CD4-positive, alpha-beta T cell treated with Interferon alpha-2 for 1 hour (primary cell): ENCODE data around the gene CCT8.

Experiments used
- DNase-seq, 2 donors: peaks; one replicate each; pipeline ENCODE4 v3.0.0-alpha.2; 2020 to 2022

Gene CCT8, protein sequence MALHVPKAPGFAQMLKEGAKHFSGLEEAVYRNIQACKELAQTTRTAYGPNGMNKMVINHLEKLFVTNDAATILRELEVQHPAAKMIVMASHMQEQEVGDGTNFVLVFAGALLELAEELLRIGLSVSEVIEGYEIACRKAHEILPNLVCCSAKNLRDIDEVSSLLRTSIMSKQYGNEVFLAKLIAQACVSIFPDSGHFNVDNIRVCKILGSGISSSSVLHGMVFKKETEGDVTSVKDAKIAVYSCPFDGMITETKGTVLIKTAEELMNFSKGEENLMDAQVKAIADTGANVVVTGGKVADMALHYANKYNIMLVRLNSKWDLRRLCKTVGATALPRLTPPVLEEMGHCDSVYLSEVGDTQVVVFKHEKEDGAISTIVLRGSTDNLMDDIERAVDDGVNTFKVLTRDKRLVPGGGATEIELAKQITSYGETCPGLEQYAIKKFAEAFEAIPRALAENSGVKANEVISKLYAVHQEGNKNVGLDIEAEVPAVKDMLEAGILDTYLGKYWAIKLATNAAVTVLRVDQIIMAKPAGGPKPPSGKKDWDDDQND

DNA sequence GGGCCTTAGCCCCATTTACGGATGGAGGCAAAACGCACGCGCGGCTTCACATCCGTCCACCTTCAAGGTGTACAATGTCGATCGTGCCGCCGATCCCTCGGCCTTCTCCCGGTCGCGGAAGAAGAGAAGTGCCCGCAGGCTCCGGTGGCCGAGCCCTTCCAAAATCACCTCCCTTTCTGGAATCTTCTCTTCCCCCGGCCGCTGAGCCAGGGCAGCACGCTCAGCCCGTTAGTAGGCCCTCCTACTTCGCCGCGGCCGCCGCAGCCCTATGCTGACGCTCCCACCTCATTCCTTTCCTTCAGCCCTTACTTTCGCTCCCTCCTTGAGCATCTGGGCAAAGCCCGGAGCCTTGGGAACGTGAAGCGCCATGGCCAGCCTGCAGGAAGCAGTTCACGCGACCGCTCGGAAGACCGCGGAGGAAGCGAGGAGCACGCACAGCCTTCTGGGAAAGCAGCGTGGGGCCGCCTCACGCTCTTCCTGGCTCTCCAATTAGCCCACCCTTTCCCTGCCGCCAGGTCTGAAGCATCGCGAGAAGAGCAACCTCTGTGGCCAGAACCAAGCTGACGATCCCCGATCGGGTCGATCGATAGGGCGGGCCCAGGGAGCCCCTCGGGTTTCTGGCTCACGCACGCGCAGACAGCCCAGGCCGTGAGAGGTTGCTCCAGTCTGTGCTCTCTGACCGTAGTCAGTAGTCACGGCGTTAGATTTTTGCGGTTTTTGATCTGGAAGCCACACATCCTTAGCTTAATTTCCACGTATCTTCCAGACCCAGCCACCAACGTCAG is at the start of gene CCT8:
Gene CCT8 (minus strand): TSS at position 427 of the 785 bp plus-strand sequence. CDS start 58 bp downstream, at position 369.
- peak; percentile 99 to 100 for DNase-seq

DNA sequence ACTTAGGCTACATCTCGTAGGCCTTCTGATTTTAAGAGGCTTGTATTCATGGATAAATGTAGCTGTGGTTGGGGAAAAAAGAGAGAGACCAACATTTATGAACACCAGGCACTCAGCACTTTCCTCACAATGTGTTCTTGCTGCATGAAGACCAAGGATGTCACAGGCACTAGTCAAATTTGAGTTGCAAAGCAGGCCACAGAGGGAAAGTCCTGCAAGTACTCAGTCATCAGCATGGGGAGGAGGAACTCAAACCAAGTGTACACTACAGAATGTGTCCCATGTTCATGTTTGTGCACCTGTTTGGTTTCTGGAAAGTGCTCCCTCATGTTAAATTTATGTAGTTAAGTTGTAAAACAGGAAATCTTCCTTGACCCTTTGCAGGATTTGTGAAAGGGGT is 48.3 kb upstream of the CCT8 start:
- no peak for DNase-seq

DNA sequence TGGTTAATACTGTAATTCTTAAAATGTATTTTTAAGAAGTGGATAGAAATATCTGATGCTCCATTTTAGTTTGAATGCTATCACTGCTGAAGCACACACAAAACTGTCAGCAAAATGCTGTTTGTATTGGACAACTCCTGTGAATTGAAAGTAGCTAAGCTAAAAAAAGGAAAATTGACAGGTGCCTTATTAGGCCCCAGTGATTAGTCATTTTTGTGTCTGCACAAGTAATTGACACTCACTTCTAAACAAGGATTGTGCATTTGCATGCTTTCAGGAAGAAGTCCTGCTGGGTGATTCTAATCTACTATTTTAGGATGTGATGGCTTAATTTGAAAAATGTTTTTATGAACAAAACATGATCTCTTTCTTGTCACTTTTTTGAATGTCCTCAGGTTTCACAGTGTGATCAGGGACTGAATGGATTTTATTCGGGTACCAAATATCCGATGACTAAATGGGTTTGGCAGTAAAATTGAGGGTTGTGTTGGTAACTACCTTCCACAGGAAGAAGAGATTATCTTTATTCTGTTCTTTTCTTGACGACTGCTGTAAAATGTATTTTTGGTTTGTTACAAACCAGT is 44.0 kb upstream of the CCT8 start:
- no peak for DNase-seq

DNA sequence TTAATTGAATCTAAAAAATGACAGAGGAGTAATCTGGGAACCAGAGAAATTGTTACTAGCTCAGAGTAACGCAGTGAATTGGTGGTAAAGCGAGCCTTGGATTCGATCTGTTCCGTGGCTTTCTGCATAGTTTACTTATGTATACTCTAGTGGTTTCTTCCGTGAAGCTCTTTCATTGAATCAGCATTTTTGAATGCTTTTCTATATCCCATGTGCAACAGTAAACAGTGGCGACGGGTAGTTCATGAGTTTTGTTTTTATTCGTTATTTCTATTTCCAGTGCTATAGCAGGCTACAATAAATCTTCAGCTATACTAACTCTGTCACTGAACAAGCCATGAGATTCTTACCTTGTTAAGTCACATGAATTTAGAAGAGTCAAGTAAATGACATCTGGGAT is 42.5 kb upstream of the CCT8 start:
- no peak for DNase-seq

DNA sequence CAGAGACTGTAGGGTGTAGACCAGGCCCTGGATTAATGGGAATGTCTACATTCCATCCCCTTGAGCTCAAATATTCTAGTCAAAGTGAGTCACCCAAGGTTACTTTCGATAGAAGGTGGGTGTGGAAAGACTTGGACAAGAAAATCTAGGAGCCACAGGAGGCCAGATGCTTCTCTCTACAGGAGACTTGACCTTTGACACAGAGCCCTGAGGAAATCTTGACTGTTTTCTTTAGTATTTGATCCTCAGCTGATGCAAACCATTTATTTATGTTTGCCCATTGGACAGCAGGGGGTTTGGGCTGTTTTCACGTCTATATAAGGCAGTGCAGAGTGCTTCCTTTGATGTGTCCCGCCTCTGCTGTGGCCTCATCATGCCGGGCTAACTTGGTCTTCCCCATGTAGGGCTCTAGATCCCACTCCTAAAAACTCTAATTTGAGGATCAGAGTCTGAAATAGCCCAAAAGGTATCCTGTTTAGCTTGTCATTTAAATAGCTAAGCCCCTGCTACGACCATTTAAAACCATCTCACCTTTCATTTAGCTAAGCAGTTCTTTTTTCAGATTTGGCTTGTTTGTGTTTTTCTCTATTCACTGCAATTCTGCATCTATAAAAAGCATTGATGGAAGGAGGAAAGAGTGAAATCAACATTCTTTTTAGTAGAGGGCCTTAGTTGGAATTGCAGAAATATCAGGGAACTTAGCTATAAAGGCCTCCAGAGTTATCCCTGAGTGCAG is 41.5 kb upstream of the CCT8 start:
- DNase-seq = no peak

DNA sequence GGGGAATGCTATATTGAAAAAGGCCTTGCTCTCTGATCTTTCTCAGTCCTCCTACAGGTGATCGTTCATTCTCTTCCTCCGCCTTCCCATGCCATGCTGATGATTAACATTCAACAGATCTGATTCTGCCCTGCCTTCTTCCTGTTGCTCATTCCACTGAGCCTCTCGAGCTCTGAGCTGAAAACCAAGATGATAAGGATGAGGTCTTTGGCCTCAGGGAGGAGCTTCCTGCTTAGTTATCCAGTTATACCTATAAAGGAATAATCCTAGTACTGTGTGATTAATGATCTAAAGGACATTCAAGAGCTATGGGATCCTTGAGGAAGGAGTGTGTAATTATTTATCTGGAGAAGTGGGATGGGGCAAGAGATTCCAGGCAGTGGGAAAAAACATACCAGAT is 31.8 kb upstream of the CCT8 start:
- no peak for DNase-seq

DNA sequence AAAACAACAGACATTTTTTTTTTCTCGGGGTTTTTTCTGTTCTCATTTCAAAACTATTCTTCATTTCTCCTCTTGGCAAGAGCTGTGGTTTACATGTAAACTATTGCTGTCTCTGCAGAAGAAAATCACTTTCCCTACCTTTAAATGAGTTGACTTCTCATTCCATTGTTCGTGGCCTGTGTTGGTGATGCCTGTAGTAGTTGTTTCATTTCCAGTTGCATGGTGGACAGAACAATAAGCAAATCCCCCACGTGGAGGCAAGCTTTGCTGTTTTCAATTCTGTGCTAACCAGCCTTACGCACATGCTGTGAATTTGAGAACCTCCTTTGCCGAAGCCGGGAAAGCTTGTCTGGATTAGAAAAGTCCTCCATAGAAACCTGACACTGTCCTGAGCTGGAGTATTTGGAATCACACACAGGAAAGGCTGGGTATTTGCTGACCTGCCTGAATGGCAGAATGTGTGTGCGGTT is 30.8 kb upstream of the CCT8 start:
- no peak for DNase-seq

DNA sequence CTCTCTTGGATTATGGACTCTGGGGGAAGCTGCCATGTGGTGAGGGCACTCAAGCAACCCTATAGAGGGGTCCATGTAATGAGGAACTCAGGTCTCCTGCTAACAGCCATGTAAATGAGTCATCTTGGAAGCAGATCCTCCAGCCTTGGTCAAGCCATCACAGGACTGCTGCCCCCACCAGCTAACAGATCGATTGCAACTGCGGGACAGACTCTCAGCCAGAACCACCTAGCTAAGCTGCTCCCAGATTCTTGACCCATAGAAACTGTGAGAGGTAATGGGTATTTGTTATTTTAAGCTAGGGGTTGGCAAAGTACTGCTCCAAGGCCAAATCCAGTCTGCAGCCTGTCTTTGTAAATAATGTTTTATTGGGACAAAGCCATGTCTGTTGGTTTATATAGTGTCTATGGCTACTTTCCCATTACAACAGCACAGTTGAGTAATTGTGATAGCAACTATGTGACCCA is 29.4 kb upstream of the CCT8 start:
- DNase-seq = no peak

DNA sequence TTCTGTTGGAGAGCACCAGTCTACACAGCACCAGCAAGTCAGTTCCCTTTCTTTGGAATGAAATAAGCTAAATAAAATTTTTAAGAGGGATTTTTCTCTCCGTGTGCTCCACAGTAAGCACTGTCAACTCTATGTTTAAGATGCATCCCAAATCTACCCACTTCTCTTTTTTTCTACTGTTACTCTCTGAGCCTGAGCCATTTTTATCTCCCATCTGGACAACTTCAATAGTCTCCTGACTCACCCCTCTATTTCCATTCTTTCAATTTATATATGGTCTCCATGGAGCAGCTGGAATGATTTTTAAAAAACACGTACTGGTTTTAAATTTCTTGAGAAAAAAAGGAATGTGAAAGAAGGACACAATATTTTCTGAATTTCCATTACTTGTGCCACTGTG is 24.7 kb upstream of the CCT8 start:
- DNase-seq = no peak

DNA sequence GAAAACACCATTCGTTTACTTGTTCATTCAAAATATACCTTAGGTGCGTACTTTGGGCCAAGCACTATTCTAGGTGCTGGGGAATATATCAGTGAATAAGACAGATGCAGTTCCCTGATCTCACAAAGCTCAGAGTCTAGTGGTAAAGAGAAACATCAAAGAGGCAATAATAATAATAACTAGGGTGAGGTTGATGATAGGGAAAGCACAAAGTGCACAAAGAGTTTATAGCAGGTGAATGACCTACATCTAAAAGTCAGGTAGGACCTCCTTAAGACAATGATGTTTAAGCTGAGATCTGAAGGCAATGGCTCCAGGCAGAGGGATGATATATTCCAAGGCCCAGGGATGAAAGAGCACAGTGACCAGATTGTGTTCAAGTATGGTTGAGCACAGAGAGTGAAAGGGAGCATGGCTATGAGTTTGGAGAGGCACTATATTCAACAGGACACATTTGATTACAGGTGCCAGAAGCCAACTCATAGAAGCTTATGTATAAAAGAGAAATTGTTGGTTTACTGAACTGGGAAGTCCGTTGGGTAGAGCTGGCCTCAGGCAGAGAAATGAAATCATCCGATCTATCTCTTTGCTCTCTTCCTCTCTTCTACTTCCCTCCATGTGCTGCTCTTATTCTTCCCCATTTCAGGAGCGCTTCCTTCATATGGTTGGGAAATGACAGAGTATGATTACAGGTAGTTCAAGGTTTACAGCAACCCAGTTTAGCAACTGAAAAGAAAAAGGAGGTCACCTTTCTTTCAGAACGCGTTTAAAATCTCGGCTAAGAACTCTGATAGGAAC is 23.0 kb upstream of the CCT8 start:
- no peak for DNase-seq

DNA sequence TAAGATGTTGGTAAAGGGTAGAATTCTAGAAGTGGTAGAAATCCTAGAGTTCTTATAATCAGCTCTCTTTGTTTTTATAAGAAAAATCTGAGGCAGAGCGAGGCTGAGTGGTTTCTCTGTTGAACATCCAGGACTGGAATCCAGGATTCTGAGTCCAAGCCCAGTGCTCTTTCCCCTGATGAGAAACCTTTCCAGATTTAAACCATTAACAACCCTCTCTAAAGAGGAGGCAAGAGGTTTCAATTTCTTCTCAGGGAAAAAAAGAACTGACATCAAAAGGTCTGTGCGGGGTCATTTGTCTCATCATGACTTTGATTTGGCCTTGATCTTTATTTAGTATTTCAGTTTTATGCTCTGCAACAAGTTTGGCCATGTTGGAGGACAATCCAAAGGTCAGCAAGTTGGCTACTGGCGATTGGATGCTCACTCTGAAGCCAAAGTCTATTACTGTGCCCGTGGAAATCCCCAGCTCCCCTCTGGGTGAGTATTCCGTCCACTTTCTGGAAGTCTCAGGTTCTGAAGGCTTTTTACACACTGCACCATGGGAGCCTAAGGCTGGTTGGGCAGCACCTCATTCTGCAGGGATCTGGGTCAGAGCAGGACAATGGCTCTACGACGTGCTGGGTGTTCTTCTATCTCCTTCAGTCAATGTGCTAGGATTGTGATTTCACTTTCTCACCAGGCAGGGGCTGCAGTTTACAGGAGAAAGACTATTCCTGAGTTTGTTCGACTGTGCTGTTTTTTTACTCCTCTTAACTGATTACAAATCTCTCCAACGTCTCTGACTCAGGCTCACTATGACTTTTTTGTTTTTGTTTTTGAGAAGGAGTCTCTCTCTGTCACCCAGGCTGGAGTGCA is 18.9 kb upstream of the CCT8 start:
- no peak for DNase-seq

DNA sequence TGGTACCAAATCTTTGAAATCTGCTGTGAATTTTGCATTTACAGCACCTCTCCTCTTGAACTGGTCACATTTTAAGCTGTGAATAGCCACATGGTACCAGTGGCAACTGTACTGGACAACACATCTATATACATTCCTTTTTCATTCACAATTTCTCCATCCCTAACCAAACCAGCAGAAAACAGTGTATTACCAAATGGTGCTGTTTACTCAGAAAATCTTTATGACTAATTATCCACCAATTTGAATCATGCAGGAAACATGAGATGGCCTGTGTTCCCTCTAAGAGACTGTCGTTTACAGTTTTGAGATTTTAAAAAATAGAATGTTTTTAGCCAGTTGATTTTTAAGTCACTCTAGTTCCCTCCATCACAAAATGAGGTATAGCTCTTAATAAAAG is 17.6 kb upstream of the CCT8 start:
- DNase-seq = no peak

DNA sequence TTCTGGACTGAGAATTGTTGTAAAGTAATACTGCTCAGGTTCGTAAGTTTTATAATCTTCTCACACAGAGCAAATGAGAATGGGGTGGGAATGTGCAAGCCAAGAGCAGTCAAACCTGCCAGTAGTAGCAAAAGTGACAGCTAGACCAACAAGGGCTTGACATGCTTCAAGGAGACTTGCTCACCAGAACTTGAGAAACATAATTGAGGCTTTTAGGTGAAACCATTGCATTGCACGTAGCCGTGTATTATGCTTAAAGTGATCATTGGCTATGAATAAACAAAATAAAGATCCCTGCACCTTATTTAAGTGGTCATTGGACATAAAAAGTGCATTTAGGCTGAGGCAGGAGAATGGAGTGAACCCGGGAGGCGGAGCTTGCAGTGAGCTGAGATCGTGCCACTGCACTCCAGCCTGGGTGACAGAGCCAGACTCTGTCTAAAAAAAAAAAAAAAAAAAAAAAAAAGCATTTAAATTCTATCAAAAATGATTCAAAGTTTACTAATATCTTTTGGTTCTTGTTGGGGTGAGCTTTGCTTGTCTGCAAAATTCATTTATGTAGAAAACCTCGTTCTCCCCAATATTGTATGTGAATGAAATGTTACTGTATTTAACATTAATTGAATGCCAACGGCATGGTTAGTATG is 11.8 kb upstream of the CCT8 start:
- DNase-seq = no peak

DNA sequence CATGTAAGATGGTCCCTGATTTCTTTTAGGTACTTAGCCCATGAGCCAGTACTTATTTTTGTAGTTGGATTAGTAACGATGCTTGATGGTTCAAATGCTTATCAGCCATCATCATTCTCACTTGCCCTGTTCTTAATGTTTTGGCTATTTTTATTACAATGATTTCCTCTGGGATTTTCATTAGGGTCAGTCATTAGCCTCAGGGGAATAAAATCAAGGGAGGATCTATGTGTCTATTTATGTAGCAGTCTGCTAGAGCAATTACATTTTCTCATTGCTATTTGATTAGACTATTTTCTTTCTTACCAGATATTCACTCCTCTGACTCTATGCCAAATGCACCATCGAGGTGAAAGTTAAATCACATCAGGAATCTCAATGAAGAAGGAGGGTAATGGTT is 10.9 kb upstream of the CCT8 start:
- DNase-seq = no peak

DNA sequence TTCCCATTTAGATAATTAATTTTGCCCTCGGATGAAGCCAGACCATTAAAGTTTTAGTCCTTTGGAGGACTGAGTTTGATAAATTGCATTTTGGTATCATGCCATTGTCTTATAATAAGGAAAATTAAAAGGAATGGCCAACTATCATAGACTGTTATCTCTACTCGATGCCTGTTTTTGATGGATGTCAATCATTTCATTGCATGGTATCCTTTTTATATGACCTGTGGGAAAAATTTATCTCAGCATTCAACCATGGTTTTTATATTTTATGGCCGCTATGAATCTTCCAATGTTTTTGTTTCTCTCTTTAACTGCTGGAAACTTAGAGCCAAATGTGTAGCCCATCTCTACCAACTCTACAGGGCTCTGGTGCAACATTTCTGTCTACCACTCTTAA is 9.9 kb upstream of the CCT8 start:
- no peak for DNase-seq

DNA sequence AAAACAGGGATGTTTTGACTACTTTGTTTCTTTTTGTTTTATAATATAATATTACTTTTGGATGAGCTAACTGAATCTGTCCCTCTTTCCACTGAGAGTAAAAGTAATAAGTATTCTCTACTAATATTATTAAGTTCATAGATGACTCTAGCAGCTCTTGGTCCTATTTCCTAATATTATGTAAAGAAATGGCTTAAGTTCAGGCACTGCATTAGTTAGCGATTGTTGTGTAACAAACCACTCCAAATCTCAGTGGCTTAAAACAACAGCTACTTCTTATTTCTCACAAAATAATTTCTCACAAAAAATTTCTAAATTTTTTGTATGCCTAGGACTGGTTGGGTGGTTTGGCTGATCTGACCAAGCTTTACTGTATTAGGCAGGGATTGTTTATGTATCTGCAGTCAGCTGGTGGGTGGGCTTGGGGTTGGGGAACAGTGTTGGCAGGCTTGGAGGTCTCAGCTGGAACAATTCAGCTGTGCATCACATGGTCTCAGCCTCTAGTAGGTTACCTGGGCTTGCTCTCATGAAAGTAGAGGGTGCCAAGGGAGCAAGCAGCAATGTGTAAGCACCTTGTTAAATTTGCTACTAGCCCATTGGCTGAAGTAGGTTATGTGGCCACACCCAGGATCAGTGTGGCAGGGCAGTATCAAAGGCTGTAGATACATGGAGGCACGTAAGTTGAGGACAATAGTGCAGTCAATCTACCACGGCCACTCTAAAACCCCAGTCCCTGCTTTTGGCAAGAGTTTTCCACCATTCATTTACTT is 8.8 kb upstream of the CCT8 start:
- no peak for DNase-seq

DNA sequence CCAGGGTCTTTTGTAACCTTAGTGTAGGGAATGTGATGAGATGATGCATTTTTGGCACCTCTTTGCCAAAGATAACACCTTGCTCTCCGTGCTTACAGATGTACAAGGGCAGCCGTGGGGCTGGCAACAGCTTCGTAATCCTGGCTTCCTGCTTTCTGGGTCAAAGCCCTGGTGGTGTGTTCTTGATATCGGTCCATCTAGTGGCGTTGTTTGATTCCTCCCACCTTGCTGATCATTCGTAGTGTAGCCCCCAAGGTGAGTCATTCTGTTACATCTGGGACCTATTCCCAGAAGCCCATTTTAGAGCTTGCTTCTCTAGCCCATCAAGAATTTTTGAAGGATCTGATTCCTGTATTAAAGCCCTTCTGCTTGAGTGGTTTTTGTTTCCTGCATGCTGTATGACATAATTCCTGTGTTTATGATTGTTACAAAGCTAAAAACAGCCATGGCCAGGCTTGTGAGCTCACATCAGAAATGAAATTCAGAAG is 7.0 kb upstream of the CCT8 start:
- peak; percentile 29 to 56 for DNase-seq

DNA sequence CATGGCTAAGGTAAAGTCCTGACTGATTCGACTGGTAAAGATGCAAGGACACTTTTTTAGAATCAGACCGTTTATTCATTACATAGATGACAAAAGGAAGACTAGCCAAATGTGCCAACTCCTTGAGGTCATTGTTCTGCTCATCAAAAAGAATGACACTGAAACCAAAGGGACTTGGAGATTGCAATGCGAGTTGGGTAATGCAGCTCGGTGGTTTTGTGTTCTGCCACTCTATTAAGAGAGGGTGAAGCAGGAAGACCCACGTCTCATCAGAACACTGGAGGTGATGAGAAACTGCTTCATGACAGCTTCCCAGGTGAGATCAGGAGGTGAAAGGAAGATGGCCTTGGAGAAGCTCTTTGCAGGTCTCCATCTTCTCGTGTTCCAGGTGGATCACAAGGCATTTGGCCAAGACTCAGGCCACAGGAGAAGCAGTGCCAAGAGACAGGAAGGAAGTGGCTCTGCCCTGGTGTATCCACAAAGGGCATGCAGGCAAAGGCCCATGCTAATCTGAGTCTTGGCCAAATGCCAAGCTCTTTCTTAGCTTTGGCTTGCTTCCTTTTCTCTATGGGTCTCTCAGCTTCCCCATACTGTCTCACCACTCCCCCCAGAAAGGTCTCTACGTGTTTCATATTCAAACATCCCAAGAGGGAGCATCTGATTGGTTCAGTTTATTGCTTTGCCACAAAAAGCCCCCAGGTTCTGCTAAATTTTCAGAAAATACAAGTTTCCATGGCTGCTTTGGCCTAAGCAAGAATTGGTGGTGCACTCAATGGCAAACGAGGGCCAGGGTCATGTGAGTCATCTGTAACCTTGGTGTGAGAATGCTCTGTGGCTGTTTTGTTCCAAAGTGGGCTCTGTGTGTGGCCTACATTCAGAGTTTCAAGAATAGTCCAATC is 5.7 kb upstream of the CCT8 start:
- DNase-seq = peak; percentile 45 to 67
